OCI-LY7 (cell line): ENCODE measurements around the gene ZDHHC14. TPM values are rescaled to one million over a fixed set of nuclear protein-coding genes. Genes with fewer than 3 reads are reported as not detected.

Experiments used
- BruUV-seq: library from RNA; stranded (reverse); fragments of 400-500 nt; replicated peaks from 2 replicates; lab custom pipeline; 2021; lab: Mats Ljungman, UMichigan
- CTCF ChIA-PET: fragments of 300-600 bp; sonication (Branson Sonifier 250); formaldehyde crosslinking; loops from one replicate; lab custom pipeline; 2022; ENCODE audit warnings: antibody characterized with exemption; ENCODE audit not compliant: unreplicated experiment; lab: Charles Lee
- POLR2A ChIA-PET: fragments of 300-600 bp; sonication (Branson Sonifier 250); formaldehyde crosslinking; loops from one replicate; lab custom pipeline; 2022; ENCODE audit warnings: antibody characterized with exemption; lab: Charles Lee
- DNase-seq: peaks from one replicate; pipeline ENCODE4 v3.0.0-alpha.2; 2015; ENCODE audit warnings: low spot score
- H2AFZ ChIP-seq: fragments of 200-600 bp; sonication (generic), shearing (Covaris generic); 2 replicates; pipeline ENCODE4 v1.6.1; 2014; ENCODE audit warnings: mild to moderate bottlenecking, antibody characterized with exemption, low read length, moderate library complexity
- H3K27ac ChIP-seq: fragments of 200-600 bp; sonication (generic); 2 replicates; pipeline ENCODE4 v1.5.1; 2014; ENCODE audit warnings: mixed run types, low read depth, mild to moderate bottlenecking, moderate library complexity, low read length, inconsistent platforms; ENCODE audit not compliant: poor library complexity, severe bottlenecking
- H3K36me3 ChIP-seq: fragments of 200-600 bp; sonication (generic); 2 replicates; pipeline ENCODE4 v1.6.1; 2014; ENCODE audit warnings: mild to moderate bottlenecking, antibody characterized with exemption, low read length, moderate library complexity, mixed read lengths; ENCODE audit not compliant: insufficient read depth
- H3K4me1 ChIP-seq: fragments of 200-600 bp; sonication (generic); 2 replicates; pipeline ENCODE4 v1.5.1; 2014; ENCODE audit warnings: mild to moderate bottlenecking, low read length; ENCODE audit not compliant: insufficient read depth, poor library complexity, severe bottlenecking
- H3K4me2 ChIP-seq: fragments of 200-600 bp; sonication (generic); 2 replicates; pipeline ENCODE4 v1.6.1; 2014; ENCODE audit warnings: mild to moderate bottlenecking, low read length
- H3K4me3 ChIP-seq: fragments of 200-600 bp; sonication (generic); 2 replicates; pipeline ENCODE4 v1.5.1; 2014; ENCODE audit warnings: mild to moderate bottlenecking, low read depth, low read length; ENCODE audit not compliant: poor library complexity, severe bottlenecking
- H3K79me2 ChIP-seq: fragments of 200-600 bp; sonication (generic); 2 replicates; pipeline ENCODE4 v1.6.1; 2016; ENCODE audit warnings: low read depth, mild to moderate bottlenecking, low read length, moderate library complexity, mixed read lengths; ENCODE audit not compliant: insufficient read depth
- H3K9me2 ChIP-seq: fragments of 200-600 bp; sonication (generic); 2 replicates; pipeline ENCODE4 v1.6.1; 2016; ENCODE audit warnings: mild to moderate bottlenecking, low read length, mixed read lengths; ENCODE audit not compliant: insufficient read depth
- H3K9me3 ChIP-seq: fragments of 200-600 bp; sonication (generic); 2 replicates; pipeline ENCODE4 v1.6.1; 2014; ENCODE audit warnings: mild to moderate bottlenecking, mixed run types, low read length, mixed read lengths
- H4K20me1 ChIP-seq: fragments of 200-600 bp; sonication (generic); 2 replicates; pipeline ENCODE4 v1.6.1; 2014; ENCODE audit warnings: mild to moderate bottlenecking, antibody characterized with exemption, low read length, moderate library complexity, mixed read lengths; ENCODE audit not compliant: insufficient read depth
- CTCF ChIP-seq: fragments of 200-600 bp; sonication (generic); conservative IDR thresholded peaks from 2 replicates; pipeline ENCODE4 v1.5.1; 2014; ENCODE audit warnings: mild to moderate bottlenecking, antibody characterized with exemption, low read length, moderate library complexity, mixed read lengths
- EZH2phosphoT487 ChIP-seq: fragments of 200-600 bp; sonication (generic); IDR thresholded peaks from 2 replicates; pipeline ENCODE4 v1.6.1; 2018; ENCODE audit warnings: low read depth, borderline replicate concordance, mild to moderate bottlenecking, mixed run types, antibody characterized with exemption, low read length, moderate library complexity, mixed read lengths
- intact Hi-C: fragments of 100-400 bp; cut with micrococcal nuclease; formaldehyde crosslinking; loops from one replicate; pipeline ENCODE4 v1.10.0; 2022; ENCODE audit not compliant: unreplicated experiment
- total RNA-seq, 2 experiments: library from RNA; depleted of rRNA in 1 of 2; stranded (reverse); fragments of >200 nt in 1 of 2; shearing (Covaris generic) in 1 of 2; gene quantifications; 2 replicates each; pipeline ENCODE4 v1.2.3, GENCODE V29; 2014 to 2022

Gene ZDHHC14
- total RNA-seq, 2 experiments from 2014 or later: 0.69 to 3.0 TPM

GRCh38 chr6:157597461-157598312 lies 216.7 kb downstream of the ZDHHC14 start:
- H3K4me3 ChIP-seq: no peak overlapping the region
- no peaks in the 10 kb centered on the region for H3K9me2 ChIP-seq
- peak overlapping the region; percentile 22; the same call in 1 of the 2 replicates for H3K4me2 ChIP-seq
- H4K20me1 ChIP-seq: no peaks in the 10 kb centered on the region
- H3K79me2 ChIP-seq: no peaks in the 10 kb centered on the region
- no peak overlapping the region for H3K27ac ChIP-seq
- no peaks in the 10 kb centered on the region for H3K9me3 ChIP-seq
- ChIA-PET POLR2A (interaction anchor here (0.6 to 1.1 kb wide), 4 partner anchors 26 to 82 kb away, joined by 3 read pairs; no protein-coding TSS in a partner anchor), CTCF (no interaction called here)
- DNase-seq: peak; percentile 71
- no peaks in the 10 kb centered on the region for H3K36me3 ChIP-seq
- intact Hi-C loops: loop anchor here (2.0 to 5.0 kb wide), 3 partner anchors 35 to 283 kb away; partner anchors contain the start of gene ZDHHC14
- peaks cover 31% of the 10 kb centered on the region for H3K4me1 ChIP-seq
- H2AFZ ChIP-seq: peak overlapping the region; percentile 78
- peak; percentile 79 for TF ChIP-seq CTCF
- no peak for TF ChIP-seq EZH2phosphoT487
- BruUV-seq: no TSS peak

GRCh38 chr6:157599191-157599590 lies 218.2 kb downstream of the ZDHHC14 start:
- BruUV-seq: no TSS peak
- peak overlapping the region; percentile 28 for H3K4me2 ChIP-seq
- CTCF ChIA-PET: no interaction called here
- no peak overlapping the region for H3K4me3 ChIP-seq
- TF ChIP-seq EZH2phosphoT487 (no peak), CTCF (no peak)
- H4K20me1 ChIP-seq: no peaks in the 10 kb centered on the region
- peak overlapping the region; percentile 7 for H3K27ac ChIP-seq
- POLR2A ChIA-PET: no interaction called here
- H3K4me1 ChIP-seq: peaks cover 31% of the 10 kb centered on the region
- DNase-seq: peak; percentile 68
- intact Hi-C loops: loop anchor here (5.0 kb wide), 1 partner anchor 37 kb away; no protein-coding TSS in a partner anchor
- H3K9me2 ChIP-seq: no peaks in the 10 kb centered on the region
- no peaks in the 10 kb centered on the region for H3K79me2 ChIP-seq
- no peaks in the 10 kb centered on the region for H3K9me3 ChIP-seq
- no peaks in the 10 kb centered on the region for H3K36me3 ChIP-seq
- peak overlapping the region; percentile 38; the same call in 1 of the 2 replicates for H2AFZ ChIP-seq

- no peak for DNase-seq
- H3K4me3 ChIP-seq: no peak overlapping the region
- H4K20me1 ChIP-seq: no peaks in the 10 kb centered on the region
- H3K9me3 ChIP-seq: no peaks in the 10 kb centered on the region
- POLR2A ChIA-PET: interaction anchor here (0.8 to 1.1 kb wide), 2 partner anchors 31 to 45 kb away, joined by 3 read pairs; no protein-coding TSS in a partner anchor
- intact Hi-C loops: no loop called here
- CTCF ChIA-PET: no interaction called here
- H3K36me3 ChIP-seq: no peaks in the 10 kb centered on the region
- no peaks in the 10 kb centered on the region for H3K79me2 ChIP-seq
- H3K4me2 ChIP-seq: no peak overlapping the region
- BruUV-seq: no TSS peak
- H3K9me2 ChIP-seq: no peaks in the 10 kb centered on the region
- no peak overlapping the region for H3K27ac ChIP-seq
- H3K4me1 ChIP-seq: peaks cover 31% of the 10 kb centered on the region
- no peak overlapping the region for H2AFZ ChIP-seq
- TF ChIP-seq CTCF (no peak), EZH2phosphoT487 (no peak)
Observed at GRCh38 chr6:157600807-157601206, 219.8 kb downstream of the ZDHHC14 start.
